GM19372 (cell line): ENCODE measurements around the gene ADD1.

Source experiments
- ATAC-seq: cut with Tn5 transposase; IDR thresholded peaks from one replicate; pipeline ENCODE4 v1.9.1; 2021; ENCODE audit warnings: mild to moderate bottlenecking, low read depth, moderate library complexity; ENCODE audit not compliant: unreplicated experiment

The ADD1 gene

GRCh38 chr4:2879026-2879425 is 35.4 kb downstream of the ADD1 start:
- ATAC-seq, result no peak

- ATAC-seq, result no peak
Measured at GRCh38 chr4:2881431-2881830, 37.8 kb downstream of the ADD1 start.

GRCh38 chr4:2882341-2882740 is 38.7 kb downstream of the ADD1 start:
- ATAC-seq, result no peak

- ATAC-seq, result no peak
Measured at GRCh38 chr4:2886161-2886560, 42.5 kb downstream of the ADD1 start.

GRCh38 chr4:2886622-2887021 is 43.0 kb downstream of the ADD1 start:
- ATAC-seq, result no peak

GRCh38 chr4:2887343-2887742 is 43.7 kb downstream of the ADD1 start:
- ATAC-seq, result no peak

GRCh38 chr4:2888886-2889285 is 45.2 kb downstream of the ADD1 start:
- ATAC-seq, result no peak

GRCh38 chr4:2891294-2891693 is 47.6 kb downstream of the ADD1 start:
- ATAC-seq, result no peak

- no peak for ATAC-seq
Measured at GRCh38 chr4:2893772-2894171, 50.1 kb downstream of the ADD1 start.

GRCh38 chr4:2898001-2898400 is 54.4 kb downstream of the ADD1 start:
- ATAC-seq, result no peak

- ATAC-seq, result no peak
Measured at GRCh38 chr4:2900741-2901140, 57.1 kb downstream of the ADD1 start.

- ATAC-seq, result no peak
Measured at GRCh38 chr4:2901186-2901585, 57.5 kb downstream of the ADD1 start.

GRCh38 chr4:2902126-2902525 is 58.5 kb downstream of the ADD1 start:
- no peak for ATAC-seq

GRCh38 chr4:2905544-2905943 is 61.9 kb downstream of the ADD1 start:
- ATAC-seq, result no peak

GRCh38 chr4:2906218-2906617 is 62.6 kb downstream of the ADD1 start:
- ATAC-seq, result no peak

GRCh38 chr4:2907226-2907625 is 63.6 kb downstream of the ADD1 start:
- no peak for ATAC-seq

GRCh38 chr4:2907706-2908293 is 64.2 kb downstream of the ADD1 start:
- no peak for ATAC-seq

GRCh38 chr4:2908686-2909085 is 65.0 kb downstream of the ADD1 start:
- no peak for ATAC-seq

GRCh38 chr4:2909583-2909982 is 65.9 kb downstream of the ADD1 start:
- no peak for ATAC-seq

GRCh38 chr4:2910409-2910808 is 66.8 kb downstream of the ADD1 start:
- no peak for ATAC-seq

GRCh38 chr4:2911868-2912267 is 68.2 kb downstream of the ADD1 start:
- no peak for ATAC-seq

GRCh38 chr4:2913168-2913567 is 69.5 kb downstream of the ADD1 start:
- ATAC-seq, result no peak
